H1 (cell line): Measurements from ENCODE around the gene OR56A1. TPM values are rescaled to one million over a fixed set of nuclear protein-coding genes. Genes with fewer than 3 reads are reported as not detected.

Source experiments
- CTCF ChIA-PET: fragments of 300-600 bp; sonication (Branson Sonifier 250); formaldehyde crosslinking; loops from one replicate; lab custom pipeline; 2021; ENCODE audit not compliant: partially characterized antibody; lab: Charles Lee
- POLR2A ChIA-PET: fragments of 300-600 bp; sonication (Branson Sonifier 250); formaldehyde crosslinking; loops from one replicate; lab custom pipeline; 2021; ENCODE audit warnings: inconsistent platforms; ENCODE audit not compliant: partially characterized antibody; lab: Charles Lee
- DNase-seq, 2 experiments: peaks; one replicate each; pipeline versions ENCODE4 v3.0.0 to v3.0.0-alpha.2; 2010 to 2022; ENCODE audit warnings: low spot score in 2 of 2, low read depth in 1 of 2, mixed read lengths in 1 of 2
- FAIRE-seq: peaks from 2 replicates; lab custom pipeline; 2011; peaks lifted over from hg19 to GRCh38; lab: Jason Lieb, UNC
- H2AFZ ChIP-seq: 2 replicates; pipeline ENCODE4 v1.8.1; 2012; ENCODE audit warnings: low read length, inconsistent platforms
- H2AK5ac ChIP-seq: 2 replicates; pipeline ENCODE4 v1.6.1; 2013; ENCODE audit warnings: low read depth, low read length
- H2BK120ac ChIP-seq: replicated peaks from 2 replicates; pipeline ENCODE3; 2013; ENCODE audit warnings: low read depth, low read length, inconsistent platforms
- H2BK12ac ChIP-seq: 2 replicates; pipeline ENCODE4 v1.6.1; 2013; ENCODE audit warnings: low read depth, low read length
- H2BK15ac ChIP-seq: 2 replicates; pipeline ENCODE4 v1.6.1; 2013; ENCODE audit warnings: low read length
- H2BK20ac ChIP-seq: 2 replicates; pipeline ENCODE4 v1.6.1; 2013; ENCODE audit warnings: low read length
- H2BK5ac ChIP-seq: 2 replicates; pipeline ENCODE4 v1.6.1; 2013; ENCODE audit warnings: low read depth, low read length
- H3K14ac ChIP-seq: 2 replicates; pipeline ENCODE4 v1.6.1; 2013; ENCODE audit warnings: inconsistent platforms; ENCODE audit not compliant: insufficient read length
- H3K18ac ChIP-seq: 2 replicates; pipeline ENCODE4 v1.6.1; 2013; ENCODE audit warnings: low read length; ENCODE audit errors: extremely low read depth
- H3K23ac ChIP-seq: 2 replicates; pipeline ENCODE4 v1.6.1; 2013; ENCODE audit warnings: inconsistent platforms; ENCODE audit not compliant: insufficient read length
- H3K23me2 ChIP-seq: 2 replicates; pipeline ENCODE4 v1.6.1; 2013; ENCODE audit warnings: low read depth, low read length
- H3K27ac ChIP-seq: 2 replicates; pipeline ENCODE4 v1.6.1; 2011; ENCODE audit warnings: low read depth, low read length, inconsistent platforms
- H3K27me3 ChIP-seq, 4 experiments: replicated peaks in 1 of 4; 1 replicate in 1 of 4; 2 replicates in 3 of 4; pipeline versions ENCODE4 v1.6.1 to v1.8.1; 2011 to 2013; ENCODE audit warnings: low read length in 3 of 4, mild to moderate bottlenecking in 3 of 4, inconsistent platforms in 2 of 4, mixed read lengths in 2 of 4, moderate library complexity in 1 of 4; ENCODE audit not compliant: control insufficient read depth in 3 of 4, insufficient read depth in 3 of 4; ENCODE audit errors: extremely low read depth in 1 of 4
- H3K36me3 ChIP-seq, 4 experiments: 2 replicates each; pipeline versions ENCODE4 v1.6.1 to v1.8.1; 2011 to 2013; ENCODE audit warnings: mild to moderate bottlenecking in 4 of 4, low read length in 3 of 4, moderate library complexity in 2 of 4, control low read depth in 1 of 4, inconsistent platforms in 1 of 4; ENCODE audit not compliant: insufficient read depth in 4 of 4, control insufficient read depth in 2 of 4
- H3K4ac ChIP-seq: replicated peaks from 2 replicates; pipeline ENCODE3; 2013; ENCODE audit warnings: low read length, low read depth, mixed read lengths, inconsistent platforms; ENCODE audit not compliant: insufficient read length
- H3K4me1 ChIP-seq, 4 experiments: replicated peaks in 1 of 4; 1 replicate in 1 of 4; 2 replicates in 3 of 4; pipeline versions ENCODE4 v1.6.1 to v1.8.1; 2011 to 2013; ENCODE audit warnings: low read length in 3 of 4, inconsistent platforms in 2 of 4, mixed read lengths in 1 of 4; ENCODE audit not compliant: insufficient read depth in 4 of 4, control insufficient read depth in 3 of 4
- H3K4me2 ChIP-seq, 2 experiments: 2 replicates each; pipeline versions ENCODE4 v1.6.1 to v1.8.1; 2011 to 2013; ENCODE audit warnings: low read depth in 2 of 2, low read length in 2 of 2, control low read depth in 1 of 2, inconsistent platforms in 1 of 2, mild to moderate bottlenecking in 1 of 2; ENCODE audit not compliant: insufficient read depth in 1 of 2
- H3K4me3 ChIP-seq, 4 experiments: fragments of 200-600, 300-600 bp in 1 of 4; sonication (generic), shearing (Covaris generic), sonication (Bioruptor Twin) in 1 of 4; 2 replicates each; pipeline versions ENCODE4 v1.5.1 to v1.8.1; 2011 to 2016; ENCODE audit warnings: low read length in 4 of 4, low read depth in 3 of 4, control low read depth in 2 of 4, inconsistent platforms in 2 of 4, mild to moderate bottlenecking in 2 of 4, mixed read lengths in 1 of 4, moderate library complexity in 1 of 4; ENCODE audit not compliant: insufficient read depth in 2 of 4; ENCODE audit errors: extremely low read depth in 1 of 4
- H3K56ac ChIP-seq: replicated peaks from 2 replicates; pipeline ENCODE3; 2013; ENCODE audit warnings: low read depth, mild to moderate bottlenecking, mixed read lengths, low read length, inconsistent platforms; ENCODE audit not compliant: insufficient read length
- H3K79me1 ChIP-seq: 2 replicates; pipeline ENCODE4 v1.6.1; 2013; ENCODE audit warnings: low read depth, low read length, control low read depth
- H3K79me2 ChIP-seq, 2 experiments: 2 replicates each; pipeline versions ENCODE4 v1.6.1 to v1.8.1; 2012 to 2013; ENCODE audit warnings: low read length in 2 of 2, mild to moderate bottlenecking in 2 of 2, inconsistent platforms in 1 of 2; ENCODE audit not compliant: insufficient read depth in 2 of 2, control insufficient read depth in 1 of 2
- H3K9ac ChIP-seq, 4 experiments: replicated peaks in 1 of 4; 1 replicate in 1 of 4; 2 replicates in 3 of 4; pipeline versions ENCODE4 v1.6.1 to v1.8.1; 2011 to 2013; ENCODE audit warnings: low read depth in 3 of 4, low read length in 3 of 4, control low read depth in 2 of 4, mild to moderate bottlenecking in 2 of 4, moderate library complexity in 2 of 4, inconsistent platforms in 1 of 4; ENCODE audit errors: extremely low read depth in 1 of 4
- H3K9me3 ChIP-seq, 2 experiments: 2 replicates each; pipeline versions ENCODE4 v1.6.1 to v1.8.1; 2012 to 2013; ENCODE audit warnings: mild to moderate bottlenecking in 2 of 2, moderate library complexity in 2 of 2, control low read depth in 1 of 2, inconsistent platforms in 1 of 2, low read depth in 1 of 2, low read length in 1 of 2, mixed read lengths in 1 of 2; ENCODE audit not compliant: insufficient read depth in 2 of 2
- H4K20me1 ChIP-seq, 2 experiments: replicated peaks in 1 of 2; 2 replicates each; pipeline versions ENCODE3 to v1.8.1; 2011 to 2013; ENCODE audit warnings: inconsistent platforms in 2 of 2, low read length in 2 of 2, mild to moderate bottlenecking in 1 of 2; ENCODE audit not compliant: insufficient read depth in 2 of 2, control insufficient read depth in 1 of 2
- H4K5ac ChIP-seq: 2 replicates; pipeline ENCODE4 v1.6.1; 2013; ENCODE audit warnings: low read length, low read depth, mixed read lengths, inconsistent platforms; ENCODE audit not compliant: insufficient read length
- H4K8ac ChIP-seq: 2 replicates; pipeline ENCODE4 v1.8.0; 2013; ENCODE audit warnings: mild to moderate bottlenecking, moderate library complexity, low read length, inconsistent platforms; ENCODE audit not compliant: insufficient read depth; ENCODE audit errors: extremely low read depth
- H4K91ac ChIP-seq: replicated peaks from 2 replicates; pipeline ENCODE3; 2013; ENCODE audit warnings: low read length, mixed read lengths, inconsistent platforms; ENCODE audit not compliant: insufficient read length
- KDM5A ChIP-seq: fragments of 200-600 bp; IDR thresholded peaks from 2 replicates; pipeline ENCODE4 v1.7.1; 2012; ENCODE audit warnings: mild to moderate bottlenecking, low read length, inconsistent platforms, mixed read lengths
- MAFK ChIP-seq: IDR thresholded peaks from 2 replicates; pipeline ENCODE4 v1.6.1; 2012; ENCODE audit warnings: low read depth, mild to moderate bottlenecking, improper control_type of control experiment, low read length
- SP1 ChIP-seq: IDR thresholded peaks from 2 replicates; pipeline ENCODE4 v1.6.1; 2011; ENCODE audit warnings: low read depth, low read length
- TAF1 ChIP-seq: IDR thresholded peaks from 2 replicates; pipeline ENCODE4 v1.6.1; 2011; ENCODE audit warnings: mild to moderate bottlenecking, low read depth, low read length
- WGBS, 2 experiments: shearing (Covaris generic) in 1 of 2; methylation state at CpG; one replicate each; pipeline versions ENCODE4 v1.1.6 to v1.1.7; 2013 to 2015; ENCODE audit warnings: low lambda C conversion rate in 2 of 2, mixed read lengths in 2 of 2, inconsistent platforms in 1 of 2, low coverage in 1 of 2, missing lambda C conversion rate in 1 of 2; ENCODE audit not compliant: insufficient replicate concordance in 2 of 2, insufficient coverage in 1 of 2, insufficient read length in 1 of 2; ENCODE audit errors: extremely low coverage in 1 of 2, missing lambda C conversion rate in 1 of 2; 5-methylcytosine and 5-hydroxymethylcytosine counted together
- long read RNA-seq, 2 experiments: library from RNA in 1 of 2; library from capped mRNA in 1 of 2; stranded (forward); transcript quantifications; one replicate each; pipeline ENCODE4 v2.0.0, GENCODE V29; 2021; ENCODE audit warnings: inconsistent platforms in 1 of 2
- polyA minus RNA-seq, 3 experiments: library from RNA; depleted of rRNA, polyadenylated mRNA; stranded (reverse); fragments of >200 nt; gene quantifications; 1 replicate in 2 of 3; 2 replicates in 1 of 3; pipeline ENCODE4 v1.2.3, GENCODE V29; 2011
- polyA plus RNA-seq, 7 experiments: library from polyadenylated mRNA; depleted of rRNA in 3 of 7; stranded (reverse) in 5 of 7; unstranded in 2 of 7; fragments of >200 nt in 5 of 7; fragments of 200-250 nt in 2 of 7; gene quantifications; 1 replicate in 5 of 7; 2 replicates in 1 of 7; 4 replicates in 1 of 7; pipeline versions ENCODE4 v1.2.1 to v1.2.3, GENCODE V29; 2011 to 2013; ENCODE audit warnings: missing spikeins in 2 of 7, mixed read lengths in 2 of 7
- total RNA-seq: library from RNA; stranded (reverse); fragmentation: NEBNext Ultra II Directional; extraction: Animal tissue kit (Norgen Biotek cat#: 25700); gene quantifications from 2 replicates; pipeline ENCODE4 v1.2.1, GENCODE V29; 2021

Gene OR56A1
- 0.06 and 0.09 TPM in 2 replicates for total RNA-seq
- 0.02 and 0.20 TPM in 2 replicates for polyA plus RNA-seq (2011; rRNA removed)
- polyA plus RNA-seq (2011; cell fraction: cytosol; rRNA removed) = 0.01 TPM
- polyA plus RNA-seq (2011; cell fraction: nucleus; rRNA removed) = 0.58 TPM
- 0.01 TPM in 1 of 4 replicates, not detected in the others for polyA plus RNA-seq (2012, experiment 1 of 2)
- polyA plus RNA-seq (2012, experiment 2 of 2) = not detected
- not detected for polyA plus RNA-seq (2013, experiment 1 of 2)
- polyA plus RNA-seq (2013, experiment 2 of 2) = not detected
- polyA minus RNA-seq (2011; rRNA and poly(A)+ RNA removed) = 3.0 and 5.3 TPM in 2 replicates
- 0.37 TPM for polyA minus RNA-seq (2011; cell fraction: cytosol; rRNA and poly(A)+ RNA removed)
- polyA minus RNA-seq (2011; cell fraction: nucleus; rRNA and poly(A)+ RNA removed) = 5.5 TPM
- long read RNA-seq, experiment 1 = 0 reads
- long read RNA-seq, experiment 2 = 0 reads

- Histone ChIP-seq H3K9ac (no peak within 1 kb of the TSS), H3K14ac (no peak within 1 kb of the TSS), H3K56ac (no peak within 1 kb of the TSS), H4K5ac (no peak within 1 kb of the TSS), H4K20me1 (no peaks in the 10 kb centered on the region), H3K36me3 (no peaks in the 10 kb centered on the region), H4K91ac (no peak within 1 kb of the TSS), H2BK12ac (no peak within 1 kb of the TSS), H3K79me1 (no peaks in the 10 kb centered on the region), H3K79me2 (no peaks in the 10 kb centered on the region), H3K9me3 (no peaks in the 10 kb centered on the region), H3K4ac (no peak within 1 kb of the TSS), H2BK15ac (no peak within 1 kb of the TSS), H3K23ac (no peak within 1 kb of the TSS), H3K27me3 (peaks cover 0 to 1% (median 0%) of the 10 kb centered on the region in 4 experiments; a peak in 1 of 7 replicates), H2BK5ac (no peak within 1 kb of the TSS), H2BK120ac (no peak within 1 kb of the TSS), H2AK5ac (no peak within 1 kb of the TSS), H3K4me1 (no peaks in the 10 kb centered on the region), H2BK20ac (no peak within 1 kb of the TSS), H3K4me2 (no peak within 1 kb of the TSS), H3K27ac (no peak within 1 kb of the TSS), H4K8ac (no peak within 1 kb of the TSS), H2AFZ (no peak within 1 kb of the TSS), H3K23me2 (no peaks in the 10 kb centered on the region), H3K18ac (no peak within 1 kb of the TSS), H3K4me3 (no peak within 1 kb of the TSS)
- ChIA-PET POLR2A (no interaction called here), CTCF (interaction anchor here (1.1 to 1.6 kb wide), 2 partner anchors 39 to 332 kb away, joined by 3 to 5 read pairs; no protein-coding TSS in a partner anchor)
- no peak for TF ChIP-seq KDM5A
- no peak for TF ChIP-seq TAF1
- no peak for TF ChIP-seq MAFK
- TF ChIP-seq SP1 = no peak
- FAIRE-seq (no peak), DNase-seq (no peak)
- 93% methylated on average over 1 of the region's 1 CpG; no CpG with 5 or more reads in 1 of the 2 experiments for WGBS, 2 experiments
Measured at GRCh38 chr11:6030708-6031405, at the start of gene OR56A1. OR56A1 (minus strand) TSS chr11:6030758; CDS start chr11:6027692, 3,066 bp downstream.
